HUES48 (cell line): Measurements from ENCODE around the gene GIMAP1.

ENCODE experiments used
- H3K27ac ChIP-seq: one replicate; pipeline ENCODE4 v1.7.0; 2013; ENCODE audit warnings: low read depth, low read length, inconsistent platforms
- H3K27me3 ChIP-seq: 2 replicates; pipeline ENCODE4 v1.6.1; 2013; ENCODE audit warnings: mild to moderate bottlenecking, low read length; ENCODE audit not compliant: control insufficient read depth, insufficient read depth
- H3K36me3 ChIP-seq: 2 replicates; pipeline ENCODE4 v1.6.1; 2013; ENCODE audit warnings: low read length; ENCODE audit not compliant: control insufficient read depth, insufficient read depth
- H3K4me1 ChIP-seq: 2 replicates; pipeline ENCODE4 v1.6.1; 2013; ENCODE audit warnings: mild to moderate bottlenecking, low read length; ENCODE audit not compliant: control insufficient read depth, insufficient read depth
- H3K4me3 ChIP-seq: 2 replicates; pipeline ENCODE4 v1.5.1; 2013; ENCODE audit warnings: mild to moderate bottlenecking, low read depth, low read length
- H3K9ac ChIP-seq: 2 replicates; pipeline ENCODE4 v1.6.1; 2013; ENCODE audit warnings: mild to moderate bottlenecking, low read depth, low read length, moderate library complexity
- H3K9me3 ChIP-seq: 2 replicates; pipeline ENCODE4 v1.6.1; 2013; ENCODE audit warnings: low read length; ENCODE audit not compliant: control insufficient read depth, insufficient read depth

GIMAP1 gene

DNA sequence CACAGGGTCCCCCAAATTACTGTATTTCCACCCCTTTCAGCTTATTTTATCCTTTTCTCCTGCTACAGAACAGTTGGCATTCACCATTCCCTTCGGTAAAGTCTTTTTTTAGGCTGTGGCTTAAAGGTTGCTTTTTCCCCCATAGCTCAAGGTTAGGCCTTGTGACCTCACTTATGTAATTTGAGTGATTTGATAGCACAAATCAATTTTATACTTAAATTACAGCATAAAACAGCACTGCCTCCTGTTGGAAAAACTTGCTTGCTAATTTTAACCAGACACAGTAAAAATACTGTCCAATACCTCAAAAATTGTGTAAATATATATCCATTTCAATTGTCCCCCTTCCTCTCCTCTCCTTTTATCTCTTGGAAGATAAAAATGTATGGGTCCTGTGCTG lies 7.1 kb downstream of the GIMAP1 start:
- no peak overlapping the region for H3K4me3 ChIP-seq
- H3K36me3 ChIP-seq, result no peaks in the 10 kb centered on the region
- no peak overlapping the region for H3K27ac ChIP-seq
- H3K27me3 ChIP-seq, result peaks cover 56% of the 10 kb centered on the region
- H3K9me3 ChIP-seq, result no peaks in the 10 kb centered on the region
- no peaks in the 10 kb centered on the region for H3K4me1 ChIP-seq
- no peak overlapping the region for H3K9ac ChIP-seq

DNA sequence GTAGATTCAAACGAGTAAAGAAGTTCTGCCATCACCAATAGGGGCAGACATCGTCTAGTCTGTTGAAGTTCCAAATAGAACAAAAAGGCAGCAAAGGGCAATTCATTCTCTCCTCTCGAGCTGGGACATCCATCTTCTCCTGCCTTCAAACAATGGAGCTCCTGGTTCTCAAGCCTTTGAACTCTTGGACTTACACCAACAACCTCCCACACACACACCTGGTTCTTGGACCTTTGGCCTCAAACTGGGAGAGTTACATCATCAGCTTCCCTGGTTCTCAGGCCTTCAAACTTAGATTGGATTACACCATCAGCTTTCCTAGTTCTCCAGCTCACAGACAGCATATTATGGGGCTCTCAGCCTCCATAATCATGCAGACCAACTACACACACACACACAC lies 11.0 kb downstream of the GIMAP1 start:
- Histone ChIP-seq H3K36me3 (no peaks in the 10 kb centered on the region), H3K9me3 (no peaks in the 10 kb centered on the region), H3K4me3 (no peak overlapping the region), H3K4me1 (no peaks in the 10 kb centered on the region), H3K27me3 (peaks cover 83% of the 10 kb centered on the region), H3K27ac (no peak overlapping the region), H3K9ac (no peak overlapping the region)

DNA sequence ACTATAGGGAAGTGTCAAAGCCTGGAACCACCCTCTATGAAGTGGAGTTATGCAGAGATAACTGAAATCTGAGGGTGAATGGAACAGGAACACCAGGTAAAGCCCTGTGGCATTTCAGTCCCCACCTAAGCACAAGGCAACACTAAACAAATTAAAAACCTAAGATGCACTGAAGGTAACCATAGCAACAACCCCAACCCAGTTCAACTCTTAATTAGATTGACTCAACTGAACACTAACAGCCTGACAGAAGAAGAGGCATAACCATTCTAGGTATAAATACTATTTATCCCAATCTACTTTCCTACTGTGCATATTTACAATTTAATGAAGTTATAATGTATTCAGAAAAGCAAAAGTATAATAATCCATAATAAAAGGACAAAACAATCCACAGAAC lies 11.6 kb downstream of the GIMAP1 start:
- no peaks in the 10 kb centered on the region for H3K9me3 ChIP-seq
- H3K36me3 ChIP-seq, result no peaks in the 10 kb centered on the region
- H3K4me1 ChIP-seq, result no peaks in the 10 kb centered on the region
- H3K27ac ChIP-seq, result no peak overlapping the region
- H3K9ac ChIP-seq, result no peak overlapping the region
- no peak overlapping the region for H3K4me3 ChIP-seq
- H3K27me3 ChIP-seq, result peaks cover 88% of the 10 kb centered on the region

GRCh38 chr7:150728609-150729008 lies 12.2 kb downstream of the GIMAP1 start:
- H3K4me3 ChIP-seq, result no peak overlapping the region
- no peaks in the 10 kb centered on the region for H3K9me3 ChIP-seq
- no peaks in the 10 kb centered on the region for H3K4me1 ChIP-seq
- no peak overlapping the region for H3K27ac ChIP-seq
- H3K36me3 ChIP-seq, result no peaks in the 10 kb centered on the region
- peaks cover 88% of the 10 kb centered on the region for H3K27me3 ChIP-seq
- H3K9ac ChIP-seq, result no peak overlapping the region

DNA sequence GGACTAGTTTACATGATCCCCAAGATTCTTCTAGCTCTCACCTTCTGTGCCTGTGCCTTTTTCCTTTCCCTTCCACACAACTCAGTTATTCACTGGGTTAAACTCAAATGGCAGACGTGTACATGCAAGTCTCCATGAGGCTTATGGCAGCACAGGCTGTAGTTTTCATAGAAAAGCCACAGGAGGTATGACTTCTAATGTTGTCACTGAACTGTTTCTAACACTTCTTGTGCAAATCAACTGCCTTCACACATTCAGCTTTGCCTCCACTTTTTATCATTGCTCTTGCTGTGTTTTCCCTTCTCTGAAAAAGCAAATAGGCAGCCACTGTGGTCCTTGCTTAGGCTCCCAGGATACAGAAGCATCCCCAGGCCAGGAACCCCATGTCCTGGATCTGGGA lies 15.5 kb downstream of the GIMAP1 start:
- Histone ChIP-seq H3K9me3 (no peaks in the 10 kb centered on the region), H3K27me3 (peaks cover 98% of the 10 kb centered on the region), H3K36me3 (no peaks in the 10 kb centered on the region), H3K4me3 (no peak overlapping the region), H3K9ac (no peak overlapping the region), H3K27ac (no peak overlapping the region), H3K4me1 (0 out of 2 replicates have a peak, but pooled peaks cover 3% of the 10 kb centered on the region)

- Histone ChIP-seq H3K9me3 (no peaks in the 10 kb centered on the region), H3K9ac (no peak overlapping the region), H3K36me3 (no peaks in the 10 kb centered on the region), H3K27ac (no peak overlapping the region), H3K4me3 (no peak overlapping the region), H3K4me1 (0 out of 2 replicates have a peak, but pooled peaks cover 3% of the 10 kb centered on the region), H3K27me3 (peaks cover 99% of the 10 kb centered on the region)
Observed at GRCh38 chr7:150732786-150733481, 16.5 kb downstream of the GIMAP1 start.

DNA sequence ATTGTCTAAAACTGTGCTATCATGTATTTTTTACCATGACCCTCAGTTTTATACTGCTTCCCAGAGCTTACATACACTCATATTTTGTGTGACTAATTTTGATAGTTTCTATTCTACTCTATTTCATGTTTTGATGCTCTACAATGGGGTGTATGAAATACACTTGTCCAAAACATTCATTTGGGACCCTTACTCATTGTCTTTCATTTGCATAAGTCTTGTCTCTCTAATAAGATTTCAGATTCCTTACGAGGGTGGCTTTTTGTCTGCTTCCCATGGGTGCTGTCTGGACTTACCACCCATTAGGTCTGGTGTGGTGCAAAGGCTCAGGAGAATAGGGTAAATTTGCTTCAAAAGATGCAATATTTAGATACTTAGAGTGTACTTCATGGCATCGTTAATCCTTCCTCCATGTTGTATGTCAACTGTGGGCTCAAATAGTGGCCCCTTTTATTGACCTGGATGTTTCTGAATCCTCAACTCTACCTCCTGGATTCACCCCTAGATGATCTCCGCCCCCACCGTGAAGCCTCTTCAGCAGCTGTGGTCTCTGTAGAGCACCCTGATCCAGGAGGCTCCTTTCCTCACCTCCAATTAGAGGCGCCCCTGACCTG lies 17.2 kb downstream of the GIMAP1 start:
- peaks cover 99% of the 10 kb centered on the region for H3K27me3 ChIP-seq
- H3K36me3 ChIP-seq, result no peaks in the 10 kb centered on the region
- 0 out of 2 replicates have a peak, but pooled peaks cover 3% of the 10 kb centered on the region for H3K4me1 ChIP-seq
- H3K27ac ChIP-seq, result no peak overlapping the region
- H3K9ac ChIP-seq, result no peak overlapping the region
- no peak overlapping the region for H3K4me3 ChIP-seq
- no peaks in the 10 kb centered on the region for H3K9me3 ChIP-seq

- Histone ChIP-seq H3K27me3 (peaks cover 99% of the 10 kb centered on the region), H3K36me3 (no peaks in the 10 kb centered on the region), H3K9ac (no peak overlapping the region), H3K4me1 (0 out of 2 replicates have a peak, but pooled peaks cover 3% of the 10 kb centered on the region), H3K27ac (no peak overlapping the region), H3K4me3 (no peak overlapping the region), H3K9me3 (no peaks in the 10 kb centered on the region)
Observed at GRCh38 chr7:150734254-150734653, 17.8 kb downstream of the GIMAP1 start.

DNA sequence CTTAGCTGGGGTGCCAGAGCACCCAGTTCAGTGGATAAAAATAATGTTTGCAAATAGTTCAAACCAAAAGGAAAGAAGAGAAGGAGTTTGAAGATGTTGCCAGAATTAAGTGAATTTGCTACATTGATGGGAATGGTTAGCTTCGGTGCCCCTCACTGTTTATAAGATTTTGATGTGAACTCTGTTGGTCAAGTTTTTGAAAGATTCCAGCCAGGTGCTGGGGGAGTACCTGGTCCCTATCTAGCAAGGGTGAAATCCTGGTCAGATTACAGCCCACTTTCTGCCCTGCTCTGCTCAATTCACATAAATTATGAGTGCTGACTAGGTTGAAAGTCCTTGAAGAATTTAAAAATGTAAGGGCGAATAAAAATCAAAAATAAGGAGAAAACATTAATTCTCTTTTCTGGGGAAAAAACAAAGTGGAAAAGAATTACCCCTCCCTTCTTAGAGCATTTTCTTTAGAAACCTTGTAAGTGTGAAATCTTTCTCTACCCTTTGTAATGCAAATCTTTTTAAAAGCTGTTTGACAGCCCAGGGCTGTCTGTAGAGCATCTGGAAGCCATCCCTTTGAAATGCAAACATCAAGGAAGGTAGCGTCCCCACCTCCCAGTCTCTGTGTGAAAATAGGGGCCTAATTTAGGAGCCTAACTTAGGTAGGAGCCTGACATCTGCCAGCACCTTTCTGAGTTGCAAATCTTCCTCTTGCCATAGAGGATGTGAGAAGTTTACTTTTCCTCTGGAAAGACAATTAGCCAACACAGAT lies 19.4 kb downstream of the GIMAP1 start:
- Histone ChIP-seq H3K4me3 (no peak overlapping the region), H3K36me3 (no peaks in the 10 kb centered on the region), H3K4me1 (0 out of 2 replicates have a peak, but pooled peaks cover 3% of the 10 kb centered on the region), H3K9ac (no peak overlapping the region), H3K27ac (no peak overlapping the region), H3K27me3 (peaks cover 99% of the 10 kb centered on the region), H3K9me3 (no peaks in the 10 kb centered on the region)

GRCh38 chr7:150736864-150737263 lies 20.5 kb downstream of the GIMAP1 start:
- Histone ChIP-seq H3K27me3 (peaks cover 99% of the 10 kb centered on the region), H3K9ac (no peak overlapping the region), H3K4me3 (no peak overlapping the region), H3K4me1 (0 out of 2 replicates have a peak, but pooled peaks cover 3% of the 10 kb centered on the region), H3K27ac (no peak overlapping the region), H3K9me3 (no peaks in the 10 kb centered on the region), H3K36me3 (no peaks in the 10 kb centered on the region)
